NCI-H146 (cell line): ENCODE results near the gene MYO1G.
"Not testable (repeated sequence)": the region's sequence is repeated elsewhere in the genome, so short reads cannot be mapped to it uniquely, and the experiment has no call there.

Experiments used
- DNase-seq: peaks from one replicate; lab custom pipeline; 2025; lab: John Stamatoyannopoulos, UW

Gene MYO1G

GRCh38 chr7:44999245-45000092 lies 20.7 kb upstream of the MYO1G start:
- peak; percentile 99 for DNase-seq

- no peak for DNase-seq
Observed at GRCh38 chr7:44998153-44998871, 19.5 kb upstream of the MYO1G start.

GRCh38 chr7:44995555-44996493 lies 17.0 kb upstream of the MYO1G start:
- no peak for DNase-seq

- no peak for DNase-seq
Observed at GRCh38 chr7:44994877-44995554, 16.2 kb upstream of the MYO1G start.

GRCh38 chr7:44992004-44992795 lies 13.4 kb upstream of the MYO1G start:
- not testable (repeated sequence) for DNase-seq

- no peak for DNase-seq
Observed at GRCh38 chr7:44990109-44991023, 11.6 kb upstream of the MYO1G start.

- no peak for DNase-seq
Observed at GRCh38 chr7:44989132-44989531, 10.3 kb upstream of the MYO1G start.

GRCh38 chr7:44988701-44989100 lies 9.9 kb upstream of the MYO1G start:
- no peak for DNase-seq

- no peak for DNase-seq
Observed at GRCh38 chr7:44987996-44988395, 9.2 kb upstream of the MYO1G start.

GRCh38 chr7:44987457-44987856 lies 8.6 kb upstream of the MYO1G start:
- no peak for DNase-seq

GRCh38 chr7:44986218-44987053 lies 7.6 kb upstream of the MYO1G start:
- peak; percentile 94 for DNase-seq

GRCh38 chr7:44985900-44986217 lies 7.0 kb upstream of the MYO1G start:
- DNase-seq: no peak

GRCh38 chr7:44985033-44985695 lies 6.3 kb upstream of the MYO1G start:
- no peak for DNase-seq

- no peak for DNase-seq
Observed at GRCh38 chr7:44984478-44984758, 5.6 kb upstream of the MYO1G start.

GRCh38 chr7:44983742-44984477 lies 5.1 kb upstream of the MYO1G start:
- no peak for DNase-seq

GRCh38 chr7:44982970-44983369 lies 4.2 kb upstream of the MYO1G start:
- no peak for DNase-seq

- DNase-seq: no peak
Observed at GRCh38 chr7:44982535-44982923, 3.7 kb upstream of the MYO1G start.
